Measurements from ENCODE around the gene CHAD.

DNA sequence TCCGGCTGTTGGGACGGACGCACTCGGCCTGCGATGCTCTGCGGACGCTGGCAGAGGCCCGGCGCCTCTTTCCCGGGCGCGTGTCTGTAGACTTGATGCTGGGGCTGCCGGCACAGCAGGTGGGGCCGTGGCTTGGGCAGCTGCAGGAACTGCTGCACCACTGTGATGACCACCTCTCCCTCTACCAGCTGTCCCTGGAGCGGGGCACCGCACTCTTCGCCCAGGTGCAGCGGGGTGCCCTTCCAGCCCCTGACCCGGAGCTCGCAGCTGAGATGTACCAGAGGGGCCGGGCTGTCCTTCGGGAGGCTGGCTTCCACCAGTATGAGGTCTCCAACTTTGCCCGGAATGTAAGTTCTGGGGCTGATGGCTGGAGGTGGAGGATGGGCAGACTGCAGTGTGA is 13.4 kb upstream of the CHAD start:
- TF ChIP-seq, protein P1, sequence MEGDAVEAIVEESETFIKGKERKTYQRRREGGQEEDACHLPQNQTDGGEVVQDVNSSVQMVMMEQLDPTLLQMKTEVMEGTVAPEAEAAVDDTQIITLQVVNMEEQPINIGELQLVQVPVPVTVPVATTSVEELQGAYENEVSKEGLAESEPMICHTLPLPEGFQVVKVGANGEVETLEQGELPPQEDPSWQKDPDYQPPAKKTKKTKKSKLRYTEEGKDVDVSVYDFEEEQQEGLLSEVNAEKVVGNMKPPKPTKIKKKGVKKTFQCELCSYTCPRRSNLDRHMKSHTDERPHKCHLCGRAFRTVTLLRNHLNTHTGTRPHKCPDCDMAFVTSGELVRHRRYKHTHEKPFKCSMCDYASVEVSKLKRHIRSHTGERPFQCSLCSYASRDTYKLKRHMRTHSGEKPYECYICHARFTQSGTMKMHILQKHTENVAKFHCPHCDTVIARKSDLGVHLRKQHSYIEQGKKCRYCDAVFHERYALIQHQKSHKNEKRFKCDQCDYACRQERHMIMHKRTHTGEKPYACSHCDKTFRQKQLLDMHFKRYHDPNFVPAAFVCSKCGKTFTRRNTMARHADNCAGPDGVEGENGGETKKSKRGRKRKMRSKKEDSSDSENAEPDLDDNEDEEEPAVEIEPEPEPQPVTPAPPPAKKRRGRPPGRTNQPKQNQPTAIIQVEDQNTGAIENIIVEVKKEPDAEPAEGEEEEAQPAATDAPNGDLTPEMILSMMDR (conservative IDR thresholded peaks at IDR 0.05 in 1 of 2, IDR thresholded peaks at IDR 0.05 in 1 of 2; ENCODE audit: extremely low read depth in 1 of 2, insufficient read depth in 1 of 2, low read depth in 1 of 2, low read length in 2 of 2), result no peak
- no peak for TF ChIP-seq EZH2 (IDR thresholded peaks at IDR 0.05; ENCODE audit: borderline replicate concordance, low read length)
